ENCODE measurements around the gene SH3D19.

GRCh38 chr4:151316645-151317044 lies 8.8 kb downstream of the SH3D19 start:
- TF ChIP-seq CTCF (IDR thresholded peaks at IDR 0.05) = no peak
- no peak for TF ChIP-seq POLR2A (IDR thresholded peaks at IDR 0.05)

Measured in transverse colon (tissue), 3 donors.